HG03196 (cell line): ENCODE results near the gene GCK.

Experiments
- ATAC-seq: cut with Tn5 transposase; IDR thresholded peaks from one replicate; pipeline ENCODE4 v1.9.1; 2021; ENCODE audit not compliant: unreplicated experiment

Gene GCK

DNA sequence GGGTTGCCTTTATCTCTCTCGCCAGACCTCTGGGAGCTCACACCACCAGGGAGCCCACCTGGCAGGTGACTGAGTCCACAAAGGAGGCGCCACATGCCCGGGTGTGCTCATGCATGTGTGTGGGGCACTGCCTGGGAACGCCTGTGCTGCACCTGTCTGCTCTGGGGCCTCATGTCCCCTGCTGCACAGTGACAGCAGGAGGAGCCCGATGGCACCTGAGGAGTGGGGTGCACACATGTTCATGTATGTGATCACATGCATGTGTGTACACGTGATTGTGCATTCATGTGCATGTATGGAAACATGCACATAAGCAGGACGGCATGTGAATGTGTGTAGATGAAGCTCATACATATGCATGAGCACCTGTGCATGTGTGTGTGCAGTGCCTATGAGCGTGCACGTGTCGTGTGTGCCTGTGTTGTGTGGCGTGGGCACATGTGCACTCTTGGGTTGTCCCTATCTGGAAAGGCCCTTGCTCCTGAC, 33.6 kb upstream of the GCK start:
- ATAC-seq: no peak

DNA sequence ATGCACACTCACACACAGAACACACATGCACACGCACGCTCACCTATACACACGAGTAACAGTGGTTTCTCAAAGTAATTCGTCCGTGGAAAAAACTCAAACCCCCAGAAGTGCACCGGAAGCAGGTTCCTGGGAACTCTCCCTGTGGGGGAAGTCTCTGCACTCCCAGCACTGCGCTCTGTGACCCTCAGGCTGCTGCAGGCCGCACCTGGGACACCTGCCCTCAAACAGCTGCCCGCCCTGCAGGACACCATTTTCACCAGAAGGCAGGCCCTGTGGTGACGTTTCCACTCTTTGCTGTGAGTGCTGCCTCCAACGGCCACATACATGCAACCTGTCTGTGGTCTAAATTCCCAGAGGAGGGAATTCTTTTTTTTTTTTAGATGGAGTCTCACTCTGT, 32.8 kb upstream of the GCK start:
- ATAC-seq: no peak

DNA sequence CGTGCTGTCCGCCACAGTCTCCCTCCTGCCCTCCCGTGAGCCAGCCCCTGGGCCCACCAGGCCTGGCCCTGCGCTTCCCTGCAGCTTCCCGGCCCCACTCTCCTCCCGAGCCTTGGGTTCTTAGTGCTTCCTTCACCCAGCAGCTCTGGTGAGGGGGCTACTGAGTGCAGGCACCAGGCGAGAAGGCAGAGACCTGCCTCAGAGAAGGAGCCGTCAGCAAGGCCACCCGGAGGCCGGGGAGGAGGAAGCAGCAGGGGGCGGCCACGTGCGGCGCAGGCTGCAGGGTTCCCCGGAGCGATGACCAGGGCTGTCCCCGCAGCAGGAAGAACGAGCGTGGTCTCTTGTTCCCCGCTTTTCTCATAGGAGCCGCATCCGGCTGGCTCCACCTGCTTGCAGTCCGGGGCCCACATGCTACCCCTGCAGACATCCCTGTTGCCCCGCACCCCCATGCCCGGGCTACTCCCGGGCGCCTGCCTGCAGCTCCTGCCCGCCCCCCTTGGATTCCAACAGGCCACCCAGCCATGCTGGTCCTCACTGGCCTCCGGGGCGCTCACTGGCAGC, 32.1 kb upstream of the GCK start:
- no peak for ATAC-seq

DNA sequence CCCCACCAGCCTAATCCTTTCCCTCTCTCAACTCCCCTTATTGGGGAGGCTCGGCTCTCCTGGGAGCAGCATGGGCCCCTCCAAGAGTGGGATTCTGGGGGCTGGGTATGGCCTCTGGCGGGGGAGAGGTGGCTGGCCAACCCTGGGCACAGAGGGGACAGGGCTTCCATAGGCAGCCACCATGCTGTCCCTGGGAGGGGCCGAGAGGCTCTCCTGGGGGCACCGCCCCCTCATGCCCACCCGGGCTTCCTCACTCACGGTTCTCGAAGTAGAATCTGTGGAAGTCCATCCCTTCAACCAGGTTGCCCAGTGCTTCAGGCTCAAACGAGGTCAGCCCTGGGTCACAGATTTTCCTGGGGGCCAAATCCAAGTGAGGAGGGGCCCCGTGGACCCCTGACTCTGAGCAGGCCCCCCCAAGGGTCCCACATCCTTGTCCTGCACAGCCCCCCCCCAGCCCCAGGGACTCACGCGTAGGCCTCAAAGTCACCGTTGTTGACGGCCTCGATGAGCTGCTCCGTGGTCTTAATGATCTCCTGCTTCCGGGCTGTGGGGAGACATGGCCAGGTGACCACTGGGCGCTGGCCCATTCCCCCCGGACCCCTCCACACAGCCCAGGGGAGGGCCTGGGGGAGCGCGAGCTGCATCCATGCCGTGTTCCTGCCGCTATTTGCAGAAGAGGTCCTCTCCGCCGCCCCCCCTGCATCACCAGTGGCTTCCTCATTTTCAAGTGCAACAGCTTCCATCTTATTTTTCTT, 31.3 kb upstream of the GCK start:
- ATAC-seq: no peak

DNA sequence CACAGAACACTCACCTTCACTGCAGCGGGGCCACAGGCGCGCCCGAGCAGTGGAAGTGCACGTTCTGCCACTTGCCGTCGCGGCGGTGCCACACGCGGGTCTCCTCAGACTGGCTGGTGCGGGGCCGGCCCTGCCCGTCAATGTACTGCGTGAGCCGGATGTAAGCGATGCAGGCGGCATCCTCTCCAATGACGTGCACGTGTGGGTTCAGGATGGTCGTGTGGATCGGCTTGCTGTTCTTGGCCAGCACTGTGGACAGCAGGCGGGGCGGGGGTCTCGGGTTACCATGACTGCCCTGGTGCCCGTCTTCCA, 30.8 kb upstream of the GCK start:
- no peak for ATAC-seq

DNA sequence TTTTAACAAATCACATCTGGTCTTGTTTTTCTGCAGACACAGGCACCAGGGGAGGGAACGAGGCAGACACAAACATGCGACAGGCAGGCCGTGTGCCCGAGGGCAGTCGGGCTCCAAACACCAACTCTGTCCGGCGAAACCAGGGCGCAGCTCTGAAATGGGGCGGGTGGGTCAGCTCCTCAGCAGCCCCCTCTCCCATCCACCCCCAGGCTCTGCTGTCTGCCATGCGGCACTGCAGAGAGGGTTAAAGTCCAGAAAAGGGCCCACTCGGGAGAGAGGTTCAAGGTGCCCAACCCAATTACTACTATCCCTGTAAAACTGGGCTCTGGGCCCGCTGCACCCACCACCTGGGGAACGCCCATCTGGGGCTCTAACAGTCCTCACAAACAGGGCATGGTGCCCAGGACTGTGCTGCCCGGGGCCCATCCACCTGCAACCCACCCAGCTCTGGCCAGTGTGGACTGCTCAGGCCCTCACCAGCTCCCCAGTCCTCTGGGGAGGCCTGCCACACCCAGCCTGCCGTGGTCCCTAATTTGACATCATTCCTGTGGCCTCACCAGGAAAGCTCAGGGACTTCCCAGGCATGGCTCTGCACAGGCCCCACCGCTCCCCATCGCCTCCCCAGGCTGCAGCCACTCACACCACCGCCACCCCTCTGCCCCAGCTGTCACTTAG, 30.3 kb upstream of the GCK start:
- ATAC-seq: no peak

DNA sequence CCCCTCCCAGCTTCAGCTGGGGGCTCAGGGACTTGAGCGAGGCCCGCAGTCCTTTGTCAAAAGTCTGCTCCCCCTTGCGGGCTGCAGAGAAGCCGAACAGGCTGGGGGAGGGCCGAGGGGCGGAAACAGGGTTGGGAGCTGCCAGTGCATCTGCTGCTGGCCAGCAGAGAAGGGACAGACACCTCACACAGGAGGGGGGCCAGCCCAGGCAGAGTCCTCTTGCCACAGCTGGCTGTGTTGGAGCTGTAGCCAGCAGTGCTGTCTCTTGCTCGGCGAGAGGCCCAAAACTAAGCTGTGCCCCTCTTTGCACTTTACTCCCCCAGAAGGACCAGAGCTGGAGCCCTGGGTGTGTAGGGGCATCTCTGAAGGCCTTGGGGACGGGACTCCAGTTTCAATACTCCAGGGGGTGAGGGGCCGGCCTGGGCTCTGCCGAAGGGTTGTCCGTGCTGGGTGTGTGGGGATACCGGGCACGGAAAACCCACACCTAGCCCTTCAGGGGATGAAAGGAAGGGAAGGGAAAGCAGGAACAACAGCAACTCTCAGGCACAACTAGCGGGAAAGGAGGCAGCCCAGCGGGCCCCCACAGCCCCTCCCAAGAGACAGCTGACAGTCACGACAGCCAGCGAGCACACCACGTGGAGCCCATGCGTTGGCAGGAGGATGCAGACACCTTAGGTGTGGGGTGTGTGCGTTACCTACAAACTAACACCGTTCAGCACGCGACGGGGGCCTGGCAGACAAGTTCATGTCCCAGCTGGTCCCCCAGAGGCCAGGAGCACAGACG, 29.4 kb upstream of the GCK start:
- ATAC-seq: no peak

DNA sequence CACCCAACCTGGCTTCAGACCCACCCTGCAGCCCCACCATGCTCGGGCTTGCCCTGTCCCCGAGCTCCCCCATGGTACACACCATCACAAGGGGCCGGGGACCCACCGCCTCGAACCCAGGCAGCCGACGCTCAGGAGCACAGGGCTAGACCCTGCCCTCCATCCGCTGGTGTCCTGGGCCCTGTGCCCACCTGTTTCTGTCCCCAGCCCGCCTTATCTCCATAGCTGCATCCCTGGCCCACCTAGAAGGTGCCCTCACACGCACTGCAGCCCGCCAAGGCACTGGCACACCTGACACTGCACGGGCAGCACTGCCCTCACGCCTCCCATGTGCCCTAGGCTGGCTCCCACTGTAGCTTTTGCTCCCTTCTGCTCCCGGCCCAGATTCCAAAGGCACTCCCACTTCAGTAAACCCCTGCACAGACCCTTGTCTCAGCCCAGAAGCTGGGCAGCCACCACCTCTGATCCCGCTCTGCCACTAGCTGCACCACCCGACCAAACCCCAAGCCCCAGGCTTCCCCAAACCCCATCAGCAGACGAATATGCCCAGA, 28.7 kb upstream of the GCK start:
- ATAC-seq: no peak

DNA sequence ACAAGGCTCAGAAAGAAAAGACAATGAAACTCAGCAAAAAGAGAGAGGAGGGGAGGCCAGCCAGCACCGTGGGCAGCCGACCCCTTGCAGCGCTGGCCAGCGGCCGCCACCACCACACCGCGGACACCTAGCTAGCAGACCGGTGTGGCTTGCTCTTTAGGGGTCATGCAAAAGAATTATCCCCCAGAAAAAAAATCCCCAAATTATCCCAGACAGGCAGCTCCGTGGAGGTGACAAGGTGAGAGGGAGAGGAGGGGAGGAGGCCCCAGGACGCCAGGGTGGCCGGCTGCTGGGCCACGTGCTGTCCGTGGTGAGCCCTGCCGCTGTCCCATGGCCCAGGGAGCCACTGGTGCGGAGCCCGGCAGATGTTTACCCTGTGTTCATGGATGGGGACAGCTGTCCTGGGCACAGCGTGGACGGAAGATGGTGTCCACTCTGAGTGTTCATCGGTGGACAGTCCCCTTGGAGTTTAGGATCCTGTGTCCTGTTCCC, 28.0 kb upstream of the GCK start:
- no peak for ATAC-seq

DNA sequence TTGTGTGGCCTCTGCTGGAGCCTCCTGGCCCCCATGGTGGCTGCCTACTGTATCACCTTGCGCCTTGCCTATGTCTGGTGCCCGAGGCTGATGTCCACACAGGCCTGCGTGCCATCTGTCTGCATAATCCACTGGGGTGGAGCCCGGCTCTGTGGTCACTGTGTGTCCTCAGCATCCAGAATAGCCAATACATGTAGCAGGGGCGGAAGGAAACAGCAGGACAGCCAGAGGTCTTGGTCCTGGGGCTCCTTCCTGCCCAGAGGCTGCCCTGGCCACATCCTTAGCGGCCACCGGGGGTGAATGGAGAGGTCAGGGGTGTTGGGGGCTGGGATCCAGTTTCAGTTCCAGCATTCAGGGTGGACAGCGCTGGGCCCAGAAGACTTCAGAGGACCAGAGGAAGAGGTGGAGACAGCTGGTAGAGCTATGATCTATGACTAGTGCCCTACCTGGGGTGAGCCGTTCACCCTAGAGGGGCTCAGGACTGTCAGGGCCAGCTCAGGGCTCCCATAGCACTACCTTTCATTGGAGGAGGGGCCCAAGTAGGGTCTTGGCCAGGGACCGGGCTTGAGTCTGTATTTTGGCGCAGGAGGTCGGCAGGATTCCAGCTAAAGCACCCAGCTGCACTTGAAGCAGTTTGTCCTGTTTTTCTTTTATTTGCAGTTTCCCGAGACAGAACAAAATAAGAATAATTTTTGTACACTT, 27.4 kb upstream of the GCK start:
- ATAC-seq: no peak

DNA sequence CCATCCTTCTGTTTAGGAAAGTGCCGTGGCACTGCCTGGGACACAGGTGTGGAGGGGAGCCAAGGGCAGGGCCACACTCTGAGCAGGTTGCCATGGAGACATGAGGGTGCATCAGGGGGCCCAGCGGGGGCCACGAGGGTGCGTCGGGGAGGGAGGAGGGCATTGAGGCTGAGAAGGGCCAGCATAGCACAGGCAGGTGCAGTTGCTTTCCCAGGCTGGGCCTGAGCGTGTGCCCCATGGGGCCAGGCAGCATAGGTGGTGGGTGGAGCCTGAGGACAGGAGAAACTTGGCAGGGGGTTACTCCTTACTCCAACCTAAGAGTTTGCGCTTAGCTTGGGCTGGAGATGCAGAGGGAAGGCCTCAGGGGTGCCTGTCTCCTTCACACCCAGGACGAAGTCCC, 26.8 kb upstream of the GCK start:
- no peak for ATAC-seq

DNA sequence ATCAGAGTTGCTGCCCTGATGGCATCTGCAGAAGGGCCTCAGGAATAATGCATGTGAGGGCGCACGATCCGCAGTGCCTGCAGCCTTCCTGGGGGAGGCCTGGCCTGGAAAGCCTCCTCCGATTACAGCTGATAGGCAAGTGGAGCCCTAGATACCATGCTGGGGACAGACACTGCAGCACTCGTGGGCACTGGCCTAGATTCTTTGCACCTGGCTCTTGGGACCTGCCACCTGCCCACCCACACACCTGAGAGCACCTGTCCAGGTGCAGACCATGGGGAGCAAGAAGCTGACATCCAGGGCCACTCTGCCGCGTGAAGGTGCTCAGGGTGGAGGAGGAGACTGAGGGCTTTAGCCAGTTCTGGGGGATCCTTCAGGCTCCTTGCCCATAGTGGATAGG, 26.3 kb upstream of the GCK start:
- no peak for ATAC-seq

DNA sequence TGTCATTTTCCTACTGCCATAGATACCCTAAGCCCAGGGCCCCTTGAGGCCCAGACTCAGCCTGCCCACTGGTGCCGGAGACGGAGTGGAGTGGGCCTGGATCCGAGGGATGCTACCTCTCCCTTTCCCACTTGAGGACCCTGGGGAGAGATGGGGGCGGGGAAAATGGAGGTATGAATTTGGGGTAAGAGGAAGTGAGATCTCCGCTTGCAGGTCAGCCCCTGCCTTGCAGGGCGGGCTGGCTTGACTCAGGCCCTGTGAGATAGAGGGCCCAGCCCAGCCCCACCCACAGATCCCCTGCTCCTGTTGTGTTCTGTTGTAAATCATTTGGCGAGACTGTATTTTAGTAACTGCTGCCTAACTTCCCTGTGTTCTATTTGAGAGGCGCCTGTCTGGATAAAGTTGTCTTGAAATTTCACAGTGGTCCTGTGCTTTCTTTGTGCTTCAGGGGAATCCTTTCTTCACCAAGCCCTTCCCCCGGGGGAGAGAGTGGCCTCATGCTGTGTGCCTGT, 24.7 kb upstream of the GCK start:
- no peak for ATAC-seq

DNA sequence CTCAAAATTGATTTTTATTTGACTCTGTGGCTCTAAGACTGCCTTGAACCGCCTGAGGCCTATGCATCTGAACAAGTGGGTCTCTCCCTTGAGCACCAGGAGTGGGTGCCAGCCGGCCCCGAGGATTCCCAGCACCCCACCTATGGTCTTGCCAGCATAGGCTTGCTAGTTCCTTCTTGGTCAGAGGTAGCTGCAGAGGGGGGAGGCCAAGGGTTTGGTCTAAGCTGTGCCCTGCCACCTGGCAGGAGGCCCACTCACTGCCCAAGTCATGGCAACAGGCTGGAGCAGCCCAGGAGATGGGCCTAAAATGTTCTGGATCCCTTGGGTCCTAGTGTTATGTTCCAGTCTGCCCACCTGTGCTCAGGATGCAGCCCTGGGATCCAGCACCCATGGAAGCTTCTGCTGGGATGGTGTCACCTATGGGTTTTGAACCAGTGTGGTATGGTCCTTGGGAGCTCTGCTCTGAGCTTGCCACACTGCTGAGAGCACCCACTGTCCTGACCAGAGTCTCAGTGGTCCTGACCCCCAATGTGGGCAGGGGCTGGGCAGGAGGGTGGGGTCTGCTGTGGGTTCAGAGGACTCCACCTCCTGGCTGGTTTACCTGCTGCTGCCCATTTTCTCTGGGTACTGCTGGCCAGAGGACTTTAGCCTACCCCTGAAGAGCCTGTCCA, 24.1 kb upstream of the GCK start:
- no peak for ATAC-seq

DNA sequence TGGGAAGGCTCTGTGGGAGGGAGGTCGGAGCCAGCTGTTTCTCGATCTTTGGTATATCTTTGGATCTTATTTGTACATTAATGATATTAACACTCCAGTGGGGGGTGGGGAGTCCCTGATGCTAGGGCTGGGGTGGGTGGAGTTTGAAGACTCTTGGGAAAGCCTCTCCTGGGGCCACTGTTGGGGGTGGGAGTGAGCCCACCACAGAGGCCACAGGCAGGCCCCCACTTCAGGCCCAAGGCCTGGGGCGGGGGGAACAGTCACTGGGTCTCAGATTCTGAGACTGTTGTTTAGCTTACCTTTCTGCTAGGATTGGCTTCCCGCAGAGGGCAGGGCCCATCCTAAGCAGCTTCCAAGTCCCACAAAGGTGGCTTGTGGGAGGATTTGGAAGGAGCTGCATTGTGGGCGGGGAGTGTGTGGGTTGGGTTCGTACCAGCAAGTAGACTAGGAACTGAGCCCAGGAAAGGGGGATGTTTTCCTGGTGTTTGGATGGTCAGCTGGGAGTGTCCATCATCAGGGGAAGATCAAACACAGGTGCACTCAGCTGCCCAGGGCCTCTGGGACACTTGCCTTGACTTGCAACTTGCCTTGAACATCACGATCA, 23.4 kb upstream of the GCK start:
- ATAC-seq: no peak

DNA sequence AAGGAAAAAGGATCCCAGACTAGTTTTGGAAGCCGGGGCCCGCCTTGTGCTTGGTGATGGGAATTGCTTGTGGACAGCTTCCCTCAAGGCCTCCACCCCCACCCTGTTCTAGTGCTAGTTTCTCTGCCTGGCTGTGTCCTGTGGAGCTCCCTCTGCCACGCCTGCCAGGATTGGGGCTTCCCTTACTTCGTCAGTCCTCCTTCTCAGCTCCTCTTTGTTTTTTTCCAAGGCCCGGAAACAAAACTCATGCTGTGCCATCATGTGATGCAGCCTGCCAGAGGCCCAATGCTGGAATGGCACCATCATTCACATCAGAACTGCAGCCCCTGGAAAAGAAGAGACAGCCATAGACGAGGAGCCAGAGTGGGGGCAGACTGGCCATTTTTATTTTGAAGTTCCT, 22.8 kb upstream of the GCK start:
- no peak for ATAC-seq

DNA sequence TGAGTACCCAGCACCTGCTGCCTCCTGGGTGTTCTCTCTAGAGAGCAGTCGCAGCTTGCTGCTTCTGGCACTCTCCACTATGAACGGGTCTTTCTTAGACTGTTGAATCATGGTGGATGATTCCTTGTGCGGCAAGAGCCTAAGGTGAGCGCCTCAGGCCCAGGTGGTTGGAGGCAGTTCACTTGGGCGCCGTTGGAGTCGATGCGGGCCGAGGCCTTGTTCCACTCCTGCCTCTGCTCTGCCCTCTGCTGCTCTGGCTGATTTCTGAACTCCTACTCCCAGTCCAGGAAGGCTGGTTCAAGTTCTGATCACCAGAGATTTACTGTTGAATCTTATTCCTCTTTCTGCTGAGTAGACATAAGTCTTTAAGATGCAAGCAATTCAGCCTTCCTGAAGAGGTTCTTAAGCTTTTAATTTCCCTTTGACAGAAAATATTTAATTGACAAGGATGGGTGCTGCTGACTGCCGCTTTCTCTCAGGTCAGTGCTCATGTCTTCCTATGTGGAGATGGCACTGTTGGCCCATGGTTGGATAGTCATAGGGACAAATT, 22.0 kb upstream of the GCK start:
- ATAC-seq: no peak

DNA sequence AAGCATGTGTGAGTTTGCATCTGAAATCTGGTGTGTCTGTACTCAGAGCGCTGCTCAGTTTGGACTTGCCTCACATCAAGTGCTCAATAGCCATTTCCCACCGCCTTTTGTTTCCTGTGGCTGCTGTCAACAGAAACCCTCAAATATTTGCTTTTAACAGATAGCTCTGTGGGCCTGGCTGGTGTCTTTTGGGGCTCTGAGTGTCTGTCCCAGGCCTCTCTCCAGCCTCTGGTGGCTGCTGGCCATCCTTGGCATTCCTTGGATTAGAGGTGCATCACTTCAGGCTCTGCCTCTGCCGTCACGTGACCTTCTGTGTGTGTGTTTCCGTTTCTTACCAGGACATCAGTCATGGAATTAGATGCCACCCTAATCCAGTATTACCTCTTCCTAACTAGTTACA, 20.9 kb upstream of the GCK start:
- ATAC-seq: no peak

DNA sequence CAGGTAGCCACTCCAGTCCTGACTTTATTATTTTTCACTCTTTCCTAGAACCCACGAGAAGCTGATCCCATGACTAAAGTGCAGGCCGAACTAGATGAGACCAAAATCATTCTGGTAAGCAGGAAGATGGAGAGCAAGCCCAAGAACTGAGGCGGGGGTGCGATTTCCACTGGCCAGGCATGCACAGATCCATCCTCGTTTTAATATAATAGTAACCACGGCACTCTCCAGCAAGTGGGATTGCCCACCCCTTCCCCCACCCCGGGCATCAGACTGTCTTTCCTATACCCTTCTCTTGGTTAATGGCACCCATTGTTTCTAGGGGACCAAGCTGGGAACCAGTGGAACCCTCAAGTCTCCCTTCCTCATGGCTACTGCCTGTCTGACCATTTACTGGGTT, 18.8 kb upstream of the GCK start:
- ATAC-seq: no peak
